Measurements from ENCODE around the gene NLRP6. TPM values are rescaled to one million over a fixed set of nuclear protein-coding genes. Genes with fewer than 3 reads are reported as not detected.

The NLRP6 gene
- total and polyA plus RNA-seq, 2 experiments from 2014 or later = not detected

DNA sequence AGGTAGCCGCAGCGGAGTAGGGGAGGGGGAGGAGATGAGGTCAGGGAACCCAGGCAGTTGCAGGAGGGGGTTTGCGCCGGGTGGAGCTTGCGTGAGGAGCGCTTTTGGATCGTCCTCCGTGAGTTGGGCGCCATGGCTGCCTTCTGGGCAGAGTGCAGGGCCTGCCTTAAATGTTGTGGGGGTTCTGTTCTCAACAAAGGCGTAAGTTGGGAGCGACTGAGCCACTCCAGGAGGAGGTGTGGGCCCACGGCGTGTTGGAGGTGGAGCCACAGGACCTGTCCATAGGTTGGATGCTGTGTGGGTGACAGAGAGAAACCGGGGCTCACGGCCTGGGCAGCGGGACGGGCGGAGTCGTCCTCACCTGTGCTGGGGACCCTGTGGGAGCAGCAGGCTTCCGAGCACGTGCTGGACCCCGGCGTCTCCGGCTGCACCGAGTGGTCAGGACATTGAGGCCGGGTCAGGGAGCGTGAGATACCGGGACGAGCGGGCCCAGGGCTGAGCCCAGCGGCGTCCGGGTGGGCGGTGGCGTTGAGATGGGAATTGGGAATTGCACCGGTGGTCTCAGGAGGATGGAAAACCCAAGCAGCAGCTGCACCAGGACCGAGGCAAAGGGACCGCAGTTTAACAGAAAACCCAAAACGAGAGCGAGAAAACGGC is 9.7 kb downstream of the NLRP6 start:
- peaks cover 16% of the 10 kb centered on the region for H3K27me3 ChIP-seq
- no peak for DNase-seq (ENCODE audit: low read depth in 1 of 2, low spot score in 1 of 2)
- no peaks in the 10 kb centered on the region for H3K4me1 ChIP-seq (ENCODE audit: low read depth)

GRCh38 chr11:288478-289397 is 10.5 kb downstream of the NLRP6 start, which contains the start of gene PGGHG:
Gene PGGHG (plus strand): TSS chr11:289126. CDS start chr11:289817, 691 bp downstream.
- Histone ChIP-seq H3K4me3 (peak within 1 kb of the TSS; percentile 72), H3K36me3 (no peaks in the 10 kb centered on the region), H3K9me3 (ENCODE audit: low read depth) (no peaks in the 10 kb centered on the region), H3K27me3 (peaks cover 16% of the 10 kb centered on the region), H3K4me1 (ENCODE audit: low read depth) (no peaks in the 10 kb centered on the region), H3K27ac (no peak within 1 kb of the TSS)
- peak; percentile 50 to 78 for DNase-seq (ENCODE audit: low read depth in 1 of 2, low spot score in 1 of 2)
- TF ChIP-seq, protein P1, sequence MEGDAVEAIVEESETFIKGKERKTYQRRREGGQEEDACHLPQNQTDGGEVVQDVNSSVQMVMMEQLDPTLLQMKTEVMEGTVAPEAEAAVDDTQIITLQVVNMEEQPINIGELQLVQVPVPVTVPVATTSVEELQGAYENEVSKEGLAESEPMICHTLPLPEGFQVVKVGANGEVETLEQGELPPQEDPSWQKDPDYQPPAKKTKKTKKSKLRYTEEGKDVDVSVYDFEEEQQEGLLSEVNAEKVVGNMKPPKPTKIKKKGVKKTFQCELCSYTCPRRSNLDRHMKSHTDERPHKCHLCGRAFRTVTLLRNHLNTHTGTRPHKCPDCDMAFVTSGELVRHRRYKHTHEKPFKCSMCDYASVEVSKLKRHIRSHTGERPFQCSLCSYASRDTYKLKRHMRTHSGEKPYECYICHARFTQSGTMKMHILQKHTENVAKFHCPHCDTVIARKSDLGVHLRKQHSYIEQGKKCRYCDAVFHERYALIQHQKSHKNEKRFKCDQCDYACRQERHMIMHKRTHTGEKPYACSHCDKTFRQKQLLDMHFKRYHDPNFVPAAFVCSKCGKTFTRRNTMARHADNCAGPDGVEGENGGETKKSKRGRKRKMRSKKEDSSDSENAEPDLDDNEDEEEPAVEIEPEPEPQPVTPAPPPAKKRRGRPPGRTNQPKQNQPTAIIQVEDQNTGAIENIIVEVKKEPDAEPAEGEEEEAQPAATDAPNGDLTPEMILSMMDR (IDR thresholded peaks at IDR 0.05; ENCODE audit: low read depth, low read length) = no peak

More for the DNA sequence above, 9.7 kb downstream of the NLRP6 start:
- Histone ChIP-seq H3K9me3 (ENCODE audit: low read depth) (no peaks in the 10 kb centered on the region), H3K4me3 (peak overlapping the region; percentile 72), H3K36me3 (no peaks in the 10 kb centered on the region), H3K27ac (no peak overlapping the region)
- TF ChIP-seq, protein P1 (IDR thresholded peaks at IDR 0.05; ENCODE audit: low read depth, low read length) = no peak

DNA sequence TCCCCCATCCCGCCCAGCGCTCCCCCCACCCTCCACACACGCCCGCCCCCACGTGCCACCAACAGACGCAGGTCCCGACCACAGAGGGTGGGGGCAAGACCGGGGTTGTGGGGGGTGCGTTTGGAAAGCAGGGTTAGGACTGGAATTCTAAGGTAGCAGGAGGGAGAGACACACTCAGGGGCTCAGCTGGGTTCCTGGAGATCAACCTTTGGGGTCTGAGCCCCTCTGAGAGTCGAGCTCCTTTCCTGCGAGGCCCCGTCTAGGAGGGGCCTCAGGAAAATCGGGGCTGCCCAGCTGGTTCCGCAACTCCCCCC is 11.1 kb downstream of the NLRP6 start:
- peak overlapping the region; percentile 72 for H3K4me3 ChIP-seq

GRCh38 chr11:289712-290620 is 11.8 kb downstream of the NLRP6 start:
- no peak for DNase-seq (ENCODE audit: low read depth in 1 of 2, low spot score in 1 of 2)
- TF ChIP-seq, protein P1 (IDR thresholded peaks at IDR 0.05; ENCODE audit: low read depth, low read length) = no peak
- Histone ChIP-seq H3K27me3 (peaks cover 16% of the 10 kb centered on the region), H3K27ac (no peak overlapping the region), H3K4me1 (ENCODE audit: low read depth) (no peaks in the 10 kb centered on the region), H3K4me3 (peak overlapping the region; percentile 72), H3K36me3 (no peaks in the 10 kb centered on the region), H3K9me3 (ENCODE audit: low read depth) (no peaks in the 10 kb centered on the region)

More for the DNA sequence above, 11.1 kb downstream of the NLRP6 start:
- no peaks in the 10 kb centered on the region for H3K9me3 ChIP-seq (ENCODE audit: low read depth)
- H3K4me1 ChIP-seq (ENCODE audit: low read depth) = no peaks in the 10 kb centered on the region
- TF ChIP-seq, protein P1 (IDR thresholded peaks at IDR 0.05; ENCODE audit: low read depth, low read length) = no peak
- H3K27ac ChIP-seq = no peak overlapping the region
- H3K27me3 ChIP-seq = peaks cover 16% of the 10 kb centered on the region
- DNase-seq (ENCODE audit: low read depth in 1 of 2, low spot score in 1 of 2) = no peak
- no peaks in the 10 kb centered on the region for H3K36me3 ChIP-seq

DNA sequence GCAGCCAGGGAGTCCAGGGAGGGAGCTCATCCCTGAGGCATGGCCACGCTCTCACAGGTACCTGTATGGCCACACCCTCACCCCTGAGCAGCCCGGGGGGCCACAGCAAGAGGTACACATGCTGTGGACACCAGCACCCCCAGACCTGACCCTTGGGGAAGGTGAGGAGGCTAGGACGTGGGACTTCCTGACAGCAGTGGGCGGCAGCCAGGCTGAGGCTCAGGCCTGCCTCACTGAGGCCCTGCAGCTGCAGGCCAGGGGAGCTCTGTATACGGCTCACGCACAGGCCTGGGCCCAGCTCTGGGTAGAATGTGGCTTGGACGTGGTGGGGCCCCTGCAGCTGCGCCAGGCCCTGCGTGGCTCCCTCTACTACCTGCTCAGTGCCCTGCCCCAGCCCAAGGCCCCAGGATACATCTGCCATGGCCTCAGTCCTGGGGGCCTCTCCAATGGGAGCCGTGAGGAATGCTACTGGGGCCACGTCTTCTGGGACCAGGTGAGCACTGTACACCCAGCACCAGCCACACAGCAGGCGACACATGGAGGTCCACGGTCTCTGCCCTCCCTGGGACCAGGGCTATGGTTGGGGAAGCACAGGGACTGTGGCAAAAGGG is 12.5 kb downstream of the NLRP6 start:
- no peaks in the 10 kb centered on the region for H3K36me3 ChIP-seq
- DNase-seq (ENCODE audit: low read depth in 1 of 2, low spot score in 1 of 2) = no peak
- H3K4me3 ChIP-seq = no peak overlapping the region
- no peaks in the 10 kb centered on the region for H3K9me3 ChIP-seq (ENCODE audit: low read depth)
- H3K27me3 ChIP-seq = peaks cover 16% of the 10 kb centered on the region
- no peak overlapping the region for H3K27ac ChIP-seq
- no peaks in the 10 kb centered on the region for H3K4me1 ChIP-seq (ENCODE audit: low read depth)
- TF ChIP-seq, protein P1 (IDR thresholded peaks at IDR 0.05; ENCODE audit: low read depth, low read length) = no peak

Data from cardiac muscle cell (in vitro differentiated cells and primary cell).